ENCODE measurements around the gene ZSCAN5B.

ZSCAN5B gene

DNA sequence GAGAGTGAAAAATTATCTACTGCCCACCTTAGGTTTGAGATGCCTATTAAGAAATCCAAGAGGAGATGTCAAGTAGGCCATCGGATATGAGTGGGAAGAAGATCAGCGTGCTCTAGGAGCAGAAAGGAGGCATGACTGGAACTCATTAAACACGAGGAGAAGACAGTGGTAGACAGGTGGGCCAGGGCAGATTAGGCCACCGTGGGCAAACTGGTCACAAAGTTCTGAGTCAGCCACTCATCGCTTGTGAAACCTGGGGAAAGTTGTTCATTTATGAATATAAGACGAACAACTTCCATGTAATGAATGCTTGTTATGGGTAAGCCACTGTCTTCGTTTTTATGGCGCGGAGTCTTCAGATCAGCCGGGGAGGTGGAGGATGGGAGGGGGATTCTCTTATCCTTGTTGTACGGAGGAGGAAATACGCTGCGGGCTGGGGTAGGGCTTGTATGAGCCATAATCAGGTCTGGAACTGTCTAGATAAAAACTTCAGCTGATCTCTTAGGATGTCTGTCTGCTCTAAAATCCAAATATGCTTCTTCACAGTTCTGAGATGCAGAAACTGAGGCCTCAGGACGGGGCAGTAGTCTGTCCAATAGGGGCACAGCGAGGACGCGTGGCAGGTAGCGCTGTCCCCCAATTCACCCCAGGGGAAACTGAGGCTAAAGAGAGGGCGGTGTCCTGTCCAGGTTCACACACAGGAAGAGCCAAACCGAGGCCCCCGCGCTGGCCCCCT lies 57.6 kb downstream of the ZSCAN5B start:
- peak overlapping the region; percentile 63; the same call in 1 of the 2 replicates for H3K9ac ChIP-seq
- peak overlapping the region; percentile 80 for H2AFZ ChIP-seq (ENCODE audit: low read depth)
- H4K20me1 ChIP-seq (ENCODE audit: insufficient read depth) = no peaks in the 10 kb centered on the region
- no peak overlapping the region for H3K4me3 ChIP-seq (IDR thresholded peaks at IDR 0.05; ENCODE audit: insufficient read depth, low read depth, low read length)
- H3K4me2 ChIP-seq = peak overlapping the region; percentile 79
- H3K36me3 ChIP-seq (ENCODE audit: insufficient read depth) = no peaks in the 10 kb centered on the region
- peaks cover 19% of the 10 kb centered on the region for H3K4me1 ChIP-seq (ENCODE audit: low read depth, poor library complexity, severe bottlenecking)
- H3K27ac ChIP-seq = peak overlapping the region; percentile 77
- no peaks in the 10 kb centered on the region for H3K27me3 ChIP-seq (ENCODE audit: insufficient read depth, low read depth)
- peaks cover 8% of the 10 kb centered on the region; the same call in 1 of the 2 replicates for H3K79me2 ChIP-seq (ENCODE audit: insufficient read depth, low read depth)
- TF ChIP-seq, protein P1, sequence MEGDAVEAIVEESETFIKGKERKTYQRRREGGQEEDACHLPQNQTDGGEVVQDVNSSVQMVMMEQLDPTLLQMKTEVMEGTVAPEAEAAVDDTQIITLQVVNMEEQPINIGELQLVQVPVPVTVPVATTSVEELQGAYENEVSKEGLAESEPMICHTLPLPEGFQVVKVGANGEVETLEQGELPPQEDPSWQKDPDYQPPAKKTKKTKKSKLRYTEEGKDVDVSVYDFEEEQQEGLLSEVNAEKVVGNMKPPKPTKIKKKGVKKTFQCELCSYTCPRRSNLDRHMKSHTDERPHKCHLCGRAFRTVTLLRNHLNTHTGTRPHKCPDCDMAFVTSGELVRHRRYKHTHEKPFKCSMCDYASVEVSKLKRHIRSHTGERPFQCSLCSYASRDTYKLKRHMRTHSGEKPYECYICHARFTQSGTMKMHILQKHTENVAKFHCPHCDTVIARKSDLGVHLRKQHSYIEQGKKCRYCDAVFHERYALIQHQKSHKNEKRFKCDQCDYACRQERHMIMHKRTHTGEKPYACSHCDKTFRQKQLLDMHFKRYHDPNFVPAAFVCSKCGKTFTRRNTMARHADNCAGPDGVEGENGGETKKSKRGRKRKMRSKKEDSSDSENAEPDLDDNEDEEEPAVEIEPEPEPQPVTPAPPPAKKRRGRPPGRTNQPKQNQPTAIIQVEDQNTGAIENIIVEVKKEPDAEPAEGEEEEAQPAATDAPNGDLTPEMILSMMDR (conservative IDR thresholded peaks at IDR 0.05; ENCODE audit: low read depth, low read length) = no peak

Data from KMS-11 (cell line).